Skeletal muscle tissue (tissue), 4 donors: Measurements from ENCODE around the gene NGRN. TPM values are rescaled to one million over a fixed set of nuclear protein-coding genes. Genes with fewer than 3 reads are reported as not detected.
"Not testable (repeated sequence)": the region's sequence is repeated elsewhere in the genome, so short reads cannot be mapped to it uniquely, and the experiment has no call there.

ENCODE experiments used
- H3K27ac ChIP-seq: one replicate; pipeline ENCODE4 v1.7.0; 2013; ENCODE audit warnings: mild to moderate bottlenecking, low read depth, low read length, inconsistent platforms
- H3K27me3 ChIP-seq, 3 donors: one replicate each; pipeline ENCODE4 v1.7.0; 2013; ENCODE audit warnings: low read length in 3 of 3; ENCODE audit not compliant: control insufficient read depth in 3 of 3, insufficient read depth in 3 of 3
- H3K36me3 ChIP-seq, 3 donors: one replicate each; pipeline ENCODE4 v1.7.0; 2013; ENCODE audit warnings: low read length in 3 of 3; ENCODE audit not compliant: control insufficient read depth in 3 of 3, insufficient read depth in 3 of 3
- H3K4me1 ChIP-seq, 3 donors: one replicate each; pipeline ENCODE4 v1.7.0; 2013; ENCODE audit warnings: low read length in 3 of 3, mild to moderate bottlenecking in 3 of 3; ENCODE audit not compliant: control insufficient read depth in 3 of 3, insufficient read depth in 3 of 3
- H3K4me3 ChIP-seq, 3 donors: one replicate each; pipeline ENCODE4 v1.7.0; 2013; ENCODE audit warnings: low read length in 3 of 3
- H3K9ac ChIP-seq, 3 donors: one replicate each; pipeline ENCODE4 v1.7.0; 2013; ENCODE audit warnings: low read length in 3 of 3, mild to moderate bottlenecking in 3 of 3, moderate library complexity in 2 of 3, low read depth in 1 of 3
- H3K9me3 ChIP-seq, 3 donors: one replicate each; pipeline ENCODE4 v1.7.0; 2013; ENCODE audit warnings: low read length in 3 of 3; ENCODE audit not compliant: control insufficient read depth in 3 of 3
- total RNA-seq: library from RNA; depleted of rRNA; stranded (reverse); fragments of >200 nt; gene quantifications from one replicate; pipeline ENCODE4 v1.2.3, GENCODE V29; 2014
- donor health status: Osteomylitis.

The NGRN gene
- total RNA-seq, 1 donor from 2014 or later = 67.3 TPM

GRCh38 chr15:90280743-90281142, 15.3 kb downstream of the NGRN start:
- H3K36me3 ChIP-seq, H3K27me3 ChIP-seq, H3K27ac ChIP-seq, H3K9me3 ChIP-seq, H3K4me3 ChIP-seq, H3K4me1 ChIP-seq, H3K9ac ChIP-seq: not testable (repeated sequence)

GRCh38 chr15:90281637-90282036, 16.2 kb downstream of the NGRN start:
- not testable (repeated sequence) for H3K9ac ChIP-seq, H3K9me3 ChIP-seq, H3K27me3 ChIP-seq, H3K36me3 ChIP-seq, H3K4me3 ChIP-seq, H3K4me1 ChIP-seq, H3K27ac ChIP-seq

- H3K4me3 ChIP-seq = no peak overlapping the region
- no peaks in the 10 kb centered on the region for H3K4me1 ChIP-seq
- H3K27ac ChIP-seq = no peak overlapping the region
- no peaks in the 10 kb centered on the region for H3K36me3 ChIP-seq
- H3K9ac ChIP-seq = no peak overlapping the region
- H3K9me3 ChIP-seq = no peaks in the 10 kb centered on the region
- no peaks in the 10 kb centered on the region for H3K27me3 ChIP-seq
These were observed 21.2 kb downstream of the NGRN start for GRCh38 chr15:90286678-90287077.

GRCh38 chr15:90287101-90287500, 21.6 kb downstream of the NGRN start:
- no peak overlapping the region for H3K27ac ChIP-seq

GRCh38 chr15:90287946-90288345, 22.5 kb downstream of the NGRN start:
- H3K36me3 ChIP-seq = no peaks in the 10 kb centered on the region
- H3K4me3 ChIP-seq = no peak overlapping the region
- H3K9ac ChIP-seq = no peak overlapping the region
- H3K27me3 ChIP-seq = no peaks in the 10 kb centered on the region
- no peaks in the 10 kb centered on the region for H3K4me1 ChIP-seq
- no peaks in the 10 kb centered on the region for H3K9me3 ChIP-seq
- H3K27ac ChIP-seq = no peak overlapping the region

More at GRCh38 chr15:90287101-90287500, 21.6 kb downstream of the NGRN start:
- Histone ChIP-seq H3K27me3 (no peaks in the 10 kb centered on the region), H3K4me3 (no peak overlapping the region), H3K9ac (no peak overlapping the region), H3K4me1 (no peaks in the 10 kb centered on the region), H3K36me3 (no peaks in the 10 kb centered on the region), H3K9me3 (no peaks in the 10 kb centered on the region)

- Histone ChIP-seq H3K9me3 (no peaks in the 10 kb centered on the region), H3K4me1 (peaks cover 0 to 3% (median 0%) of the 10 kb centered on the region in 3 donors), H3K4me3 (no peak overlapping the region), H3K36me3 (no peaks in the 10 kb centered on the region), H3K27ac (no peak overlapping the region), H3K27me3 (no peaks in the 10 kb centered on the region), H3K9ac (no peak overlapping the region)
These were observed 26.3 kb downstream of the NGRN start for GRCh38 chr15:90291679-90292356.

- not testable (repeated sequence) for H3K36me3 ChIP-seq, H3K9ac ChIP-seq, H3K4me3 ChIP-seq, H3K27ac ChIP-seq, H3K4me1 ChIP-seq, H3K9me3 ChIP-seq, H3K27me3 ChIP-seq
These were observed 27.8 kb downstream of the NGRN start for GRCh38 chr15:90293040-90293810.

- Histone ChIP-seq H3K4me1 (peaks cover 0 to 3% (median 0%) of the 10 kb centered on the region in 3 donors), H3K27ac (no peak overlapping the region), H3K9ac (no peak overlapping the region), H3K36me3 (no peaks in the 10 kb centered on the region), H3K9me3 (no peaks in the 10 kb centered on the region), H3K27me3 (no peaks in the 10 kb centered on the region), H3K4me3 (no peak overlapping the region)
These were observed 28.7 kb downstream of the NGRN start for GRCh38 chr15:90294159-90294558.

GRCh38 chr15:90294601-90295269, 29.3 kb downstream of the NGRN start:
- H3K9ac ChIP-seq = no peak overlapping the region
- no peak overlapping the region for H3K4me3 ChIP-seq
- no peak overlapping the region for H3K27ac ChIP-seq
- H3K36me3 ChIP-seq = no peaks in the 10 kb centered on the region
- peaks cover 0 to 3% (median 0%) of the 10 kb centered on the region in 3 donors for H3K4me1 ChIP-seq
- no peaks in the 10 kb centered on the region for H3K27me3 ChIP-seq
- no peaks in the 10 kb centered on the region for H3K9me3 ChIP-seq

GRCh38 chr15:90295270-90295648, 29.8 kb downstream of the NGRN start:
- Histone ChIP-seq H3K4me3 (no peak overlapping the region), H3K27ac (no peak overlapping the region), H3K9ac (no peak overlapping the region)

More at GRCh38 chr15:90295270-90295648, 29.8 kb downstream of the NGRN start:
- Histone ChIP-seq H3K9me3 (no peaks in the 10 kb centered on the region), H3K36me3 (no peaks in the 10 kb centered on the region), H3K27me3 (no peaks in the 10 kb centered on the region), H3K4me1 (peaks cover 0 to 3% (median 0%) of the 10 kb centered on the region in 3 donors)
